PC-3 (cell line): ENCODE results near the gene LTN1. TPM values are rescaled to one million over a fixed set of nuclear protein-coding genes. Genes with fewer than 3 reads are reported as not detected.

Source experiments
- ATAC-seq: fragments of 200-7000 bp; cut with Tn5 transposase; 2 replicates; pipeline ENCODE4 v1.9.1; 2020; ENCODE audit warnings: mild to moderate bottlenecking, moderate library complexity
- BruUV-seq: library from RNA; stranded (reverse); fragments of 400-500 nt; replicated peaks from 2 replicates; lab custom pipeline; 2021; lab: Mats Ljungman, UMichigan
- CTCF ChIA-PET: fragments of 300-600 bp; sonication (Branson Sonifier 250); formaldehyde crosslinking; loops from one replicate; lab custom pipeline; 2022; ENCODE audit warnings: antibody characterized with exemption; lab: Charles Lee
- POLR2A ChIA-PET: fragments of 300-600 bp; sonication (Branson Sonifier 250); formaldehyde crosslinking; loops from one replicate; lab custom pipeline; 2022; ENCODE audit warnings: antibody characterized with exemption; ENCODE audit not compliant: unreplicated experiment; lab: Charles Lee
- DNase-seq: peaks from one replicate; pipeline ENCODE4 v3.0.0-alpha.2; 2015
- H2AFZ ChIP-seq: fragments of 300-600 bp; sonication (generic); 2 replicates; pipeline ENCODE4 v1.6.0; 2016; ENCODE audit warnings: antibody characterized with exemption, low read length
- H3F3A ChIP-seq: fragments of 300-600 bp; sonication (generic); one replicate; pipeline ENCODE4 v1.6.0; 2017; ENCODE audit warnings: antibody characterized with exemption, low read length, control low read depth, mild to moderate bottlenecking; ENCODE audit not compliant: unreplicated experiment
- H3K27ac ChIP-seq: fragments of 300-600 bp; sonication (generic); 2 replicates; pipeline ENCODE4 v1.5.1; 2016; ENCODE audit warnings: mild to moderate bottlenecking, low read length
- H3K27me3 ChIP-seq: fragments of 300-600 bp; sonication (generic); 2 replicates; pipeline ENCODE4 v1.6.1; 2016; ENCODE audit warnings: low read length, mixed read lengths
- H3K36me3 ChIP-seq: fragments of 300-600 bp; sonication (generic); 2 replicates; pipeline ENCODE4 v1.6.1; 2016; ENCODE audit warnings: low read depth, mixed run types, low read length, mixed read lengths
- H3K4me1 ChIP-seq: fragments of 300-600 bp; sonication (generic); 2 replicates; pipeline ENCODE4 v1.5.1; 2016; ENCODE audit warnings: low read length; ENCODE audit not compliant: insufficient read depth
- H3K4me2 ChIP-seq: fragments of 300-600 bp; sonication (generic); 2 replicates; pipeline ENCODE4 v1.6.0; 2016; ENCODE audit warnings: low read length
- H3K4me3 ChIP-seq: fragments of 300-600 bp; sonication (generic); 2 replicates; pipeline ENCODE4 v1.5.1; 2016; ENCODE audit warnings: mild to moderate bottlenecking, low read length, mixed read lengths
- H3K79me2 ChIP-seq: fragments of 300-600 bp; sonication (generic); 2 replicates; pipeline ENCODE4 v1.6.1; 2017; ENCODE audit warnings: low read length, mixed read lengths
- H3K9ac ChIP-seq: fragments of 300-600 bp; sonication (generic); 2 replicates; pipeline ENCODE4 v1.6.0; 2016; ENCODE audit warnings: mild to moderate bottlenecking, low read length
- H3K9me2 ChIP-seq: fragments of 300-600 bp; sonication (generic); replicated peaks from 2 replicates; pipeline ENCODE4 v1.6.1; 2016; ENCODE audit warnings: mixed run types, low read length, mixed read lengths
- H3K9me3 ChIP-seq: fragments of 300-600 bp; sonication (generic); 2 replicates; pipeline ENCODE4 v1.6.1; 2016; ENCODE audit warnings: low read length, mixed read lengths
- H4K20me1 ChIP-seq: fragments of 300-600 bp; sonication (generic); 2 replicates; pipeline ENCODE4 v1.6.1; 2016; ENCODE audit warnings: low read length, mixed read lengths
- CTCF ChIP-seq: fragments of 300-600 bp; sonication (generic); conservative IDR thresholded peaks from 2 replicates; pipeline ENCODE4 v1.5.1; 2017; ENCODE audit warnings: antibody characterized with exemption, low read depth, mild to moderate bottlenecking, low read length
- EZH2 ChIP-seq: fragments of 300-600 bp; sonication (generic); IDR thresholded peaks from one replicate; pipeline ENCODE4 v1.6.1; 2017; ENCODE audit warnings: antibody characterized with exemption, mild to moderate bottlenecking, low read length; ENCODE audit not compliant: unreplicated experiment
- EZH2phosphoT487 ChIP-seq: fragments of 300-600 bp; sonication (generic); IDR thresholded peaks from 2 replicates; pipeline ENCODE4 v1.6.1; 2018; ENCODE audit warnings: mild to moderate bottlenecking, antibody characterized with exemption, low read length, borderline replicate concordance
- intact Hi-C: fragments of 100-400 bp; cut with micrococcal nuclease; formaldehyde crosslinking; loops from 2 replicates; pipeline ENCODE4 v1.9.0; 2023
- total RNA-seq: library from RNA; depleted of rRNA; stranded (reverse); fragments of >200 nt; gene quantifications from 2 replicates; pipeline ENCODE4 v1.2.3, GENCODE V29; 2014

LTN1 gene
- total RNA-seq, 1 experiment from 2014 or later, result 21.0 TPM

DNA sequence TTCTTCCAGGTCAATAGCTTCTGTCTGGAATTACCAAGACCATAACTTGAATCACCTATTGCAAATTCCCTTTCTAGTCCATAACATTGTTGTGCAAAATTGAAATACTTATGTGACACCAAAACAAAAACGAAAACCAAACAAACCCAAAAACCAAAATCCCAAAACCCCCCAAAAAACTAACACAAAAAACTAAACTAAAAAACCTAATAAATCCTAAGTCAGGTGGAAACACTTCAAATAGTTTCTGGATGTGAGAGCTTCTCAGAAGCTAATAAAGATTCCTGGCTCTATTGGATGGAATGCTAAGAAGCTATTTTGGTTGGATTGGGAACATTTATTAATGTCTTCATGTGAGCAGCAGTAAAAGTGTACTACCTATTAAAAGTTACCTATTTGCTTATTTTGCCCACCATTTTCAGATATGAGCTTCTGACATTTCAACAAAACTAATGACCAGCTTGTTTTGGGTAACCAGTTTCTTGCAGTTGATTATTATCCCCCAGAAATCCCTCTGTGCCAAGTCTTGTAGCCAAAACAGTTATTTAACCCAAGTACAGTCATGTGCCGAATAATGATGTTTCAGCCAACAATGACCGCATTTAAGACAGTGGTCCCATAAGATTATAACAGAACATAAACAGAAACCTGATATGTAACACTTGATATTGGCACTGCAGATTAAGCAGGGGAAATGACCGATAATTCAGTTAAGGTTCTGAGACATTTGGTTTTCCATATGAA is 76.4 kb downstream of the LTN1 start:
- H3K27ac ChIP-seq, result no peak overlapping the region
- H3K4me1 ChIP-seq, result no peaks in the 10 kb centered on the region
- no peaks in the 10 kb centered on the region for H3K9me3 ChIP-seq
- TF ChIP-seq EZH2 (no peak), EZH2phosphoT487 (no peak), CTCF (no peak)
- intact Hi-C loops, result no loop called here
- DNase-seq (no peak), ATAC-seq (no peak)
- H4K20me1 ChIP-seq, result no peaks in the 10 kb centered on the region
- BruUV-seq, result no TSS peak
- no peaks in the 10 kb centered on the region for H3F3A ChIP-seq
- H3K27me3 ChIP-seq, result no peaks in the 10 kb centered on the region
- ChIA-PET POLR2A (interaction anchor here (0.6 kb wide), 1 partner anchor 99 kb away, joined by 4 read pairs; no protein-coding TSS in a partner anchor), CTCF (no interaction called here)
- H3K79me2 ChIP-seq, result no peaks in the 10 kb centered on the region
- H3K4me2 ChIP-seq, result no peak overlapping the region
- H3K9me2 ChIP-seq, result no peaks in the 10 kb centered on the region
- H2AFZ ChIP-seq, result no peak overlapping the region
- H3K4me3 ChIP-seq, result no peak overlapping the region
- H3K36me3 ChIP-seq, result no peaks in the 10 kb centered on the region
- H3K9ac ChIP-seq, result no peak overlapping the region

DNA sequence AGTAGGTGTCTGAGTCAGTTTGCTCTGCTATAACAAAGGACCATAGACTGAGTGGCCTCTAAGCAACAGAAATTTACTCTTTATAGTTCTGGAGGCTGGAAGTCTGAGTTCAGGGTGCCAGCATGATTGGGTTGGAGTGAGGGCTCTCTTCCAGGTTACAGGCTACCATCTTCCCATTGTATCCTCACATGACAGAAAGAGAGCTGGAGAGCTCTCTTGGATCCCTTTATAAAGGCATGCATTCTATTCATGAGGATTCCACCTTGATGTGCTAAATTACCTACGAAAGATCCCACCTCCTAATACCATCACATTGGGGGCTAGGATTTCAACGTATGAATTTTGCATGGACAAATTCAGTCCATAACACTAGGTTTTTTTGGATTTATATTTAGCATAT is 79.6 kb downstream of the LTN1 start:
- Histone ChIP-seq H3K9me2 (no peaks in the 10 kb centered on the region), H4K20me1 (no peaks in the 10 kb centered on the region), H3K27me3 (no peaks in the 10 kb centered on the region), H3K79me2 (no peaks in the 10 kb centered on the region), H3K27ac (no peak overlapping the region), H3K4me2 (no peak overlapping the region), H2AFZ (no peak overlapping the region), H3K9ac (no peak overlapping the region), H3K4me3 (no peak overlapping the region), H3K9me3 (no peaks in the 10 kb centered on the region), H3K36me3 (no peaks in the 10 kb centered on the region), H3K4me1 (no peaks in the 10 kb centered on the region), H3F3A (no peaks in the 10 kb centered on the region)
- ChIA-PET CTCF (no interaction called here), POLR2A (interaction anchor here (0.6 kb wide), 1 partner anchor 371 kb away, joined by 4 read pairs; no protein-coding TSS in a partner anchor)
- BruUV-seq, result no TSS peak
- intact Hi-C loops, result no loop called here
- ATAC-seq, result no peak
- no peak for DNase-seq
- no peak for TF ChIP-seq EZH2phosphoT487
- TF ChIP-seq CTCF, result no peak
- TF ChIP-seq EZH2, result no peak

DNA sequence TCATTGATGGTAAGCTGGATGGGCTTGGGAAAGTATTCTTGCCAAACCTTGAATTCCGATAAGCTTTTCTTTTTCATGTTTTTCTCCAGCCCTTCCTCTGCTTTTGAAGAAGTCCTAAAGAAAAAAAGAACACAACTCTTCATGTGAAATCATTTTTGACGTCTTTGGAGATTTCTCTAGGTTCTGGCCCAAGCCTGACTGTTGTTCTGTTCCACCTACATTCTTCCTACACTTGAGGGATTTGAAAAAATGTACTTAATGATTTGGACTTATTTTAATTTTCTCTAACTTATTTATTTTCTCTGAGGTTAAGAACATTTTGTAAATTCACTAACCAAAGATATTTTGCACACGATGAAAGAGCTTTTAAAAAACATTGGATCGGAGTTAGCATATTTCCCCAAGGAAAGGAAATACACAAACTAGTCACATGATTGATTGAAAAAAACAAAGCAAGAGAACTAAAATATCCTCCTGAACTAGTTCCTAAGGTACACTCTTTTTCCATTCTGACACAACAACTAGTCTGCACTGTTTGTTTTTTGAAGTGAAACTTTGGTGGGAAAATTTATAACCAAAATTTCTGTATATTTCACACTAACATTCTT is 82.3 kb downstream of the LTN1 start:
- Histone ChIP-seq H3K27me3 (no peaks in the 10 kb centered on the region), H3K79me2 (no peaks in the 10 kb centered on the region), H2AFZ (no peak overlapping the region), H3F3A (no peaks in the 10 kb centered on the region), H3K27ac (no peak overlapping the region), H3K4me1 (no peaks in the 10 kb centered on the region), H3K9ac (no peak overlapping the region), H4K20me1 (no peaks in the 10 kb centered on the region), H3K4me2 (no peak overlapping the region), H3K9me2 (no peaks in the 10 kb centered on the region), H3K9me3 (no peaks in the 10 kb centered on the region), H3K36me3 (no peaks in the 10 kb centered on the region), H3K4me3 (no peak overlapping the region)
- CTCF ChIA-PET, result no interaction called here
- no peak for ATAC-seq
- TF ChIP-seq EZH2 (no peak), EZH2phosphoT487 (no peak), CTCF (no peak)
- intact Hi-C loops, result no loop called here
- DNase-seq, result no peak
- BruUV-seq, result no TSS peak
- POLR2A ChIA-PET, result interaction anchor here (0.6 kb wide), 1 partner anchor 83 kb away, joined by 6 read pairs; no protein-coding TSS in a partner anchor
